T-helper 17 cell (primary cell): ENCODE measurements around the gene JAKMIP1. TPM values are rescaled to one million over a fixed set of nuclear protein-coding genes. Genes with fewer than 3 reads are reported as not detected.

Experiments used
- ATAC-seq: fragments of 150-1000 bp; cut with Tn5 transposase; 2 replicates; pipeline ENCODE4 v1.10.0; 2021; ENCODE audit warnings: mild to moderate bottlenecking, moderate library complexity
- DNase-seq, 3 donors: peaks; one replicate each; pipeline versions ENCODE4 v3.0.0 to v3.0.0-alpha.2; 2020 to 2021
- H3K9me3 ChIP-seq: one replicate; pipeline ENCODE4 v1.7.0; 2013; ENCODE audit warnings: low read length, mild to moderate bottlenecking; ENCODE audit not compliant: control insufficient read depth, poor library complexity, severe bottlenecking
- H3K27ac Mint-ChIP-seq: one replicate; pipeline ENCODE4 v1.8.0; 2022; ENCODE audit warnings: mild to moderate bottlenecking, moderate library complexity, mixed read lengths
- H3K27me3 Mint-ChIP-seq: one replicate; pipeline ENCODE4 v1.8.0; 2022; ENCODE audit warnings: mixed read lengths
- H3K36me3 Mint-ChIP-seq: one replicate; pipeline ENCODE4 v1.8.0; 2022; ENCODE audit warnings: low read depth, mixed read lengths
- H3K4me1 Mint-ChIP-seq: one replicate; pipeline ENCODE4 v1.8.0; 2022; ENCODE audit warnings: mild to moderate bottlenecking, mixed read lengths
- H3K4me3 Mint-ChIP-seq: one replicate; pipeline ENCODE4 v1.8.0; 2022; ENCODE audit warnings: mild to moderate bottlenecking, moderate library complexity, mixed read lengths
- total RNA-seq, 4 donors: library from RNA in 2 of 4; stranded (reverse) in 2 of 4; gene quantifications; one replicate each; pipeline ENCODE4 v1.2.3 and lab custom pipeline; 2022 to 2026

JAKMIP1 gene
- total RNA-seq, 2 donors from 2014 or later = 8.5 to 16.8 TPM

DNA sequence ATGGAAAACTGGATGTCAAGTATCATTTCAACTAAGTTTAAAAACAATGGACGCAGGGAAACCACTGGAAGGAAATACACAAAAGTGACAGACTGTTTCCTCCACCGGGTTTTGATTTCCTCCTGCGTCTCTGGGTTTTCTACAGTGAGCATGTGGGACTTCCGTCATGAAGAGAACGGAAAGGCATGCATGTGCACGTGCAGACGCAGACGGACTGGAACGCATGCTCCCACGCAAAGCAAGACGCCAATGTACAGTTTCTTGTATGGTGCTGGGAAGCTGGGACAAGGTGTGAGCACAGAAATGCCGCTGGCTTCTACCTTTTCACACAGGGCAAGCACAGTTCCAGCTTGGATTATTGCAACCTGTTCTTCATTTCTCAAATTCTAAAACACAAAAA is 151.8 kb downstream of the JAKMIP1 start:
- H3K4me1 Mint-ChIP-seq = peaks cover 2% of the 10 kb centered on the region
- peak overlapping the region; percentile 57 for H3K27ac Mint-ChIP-seq
- no peak for ATAC-seq
- H3K9me3 ChIP-seq = no peaks in the 10 kb centered on the region
- H3K27me3 Mint-ChIP-seq = peaks cover 17% of the 10 kb centered on the region
- peaks cover 2% of the 10 kb centered on the region for H3K36me3 Mint-ChIP-seq
- no peak for DNase-seq
- no peak overlapping the region for H3K4me3 Mint-ChIP-seq

GRCh38 chr4:6047130-6047673 is 153.1 kb downstream of the JAKMIP1 start:
- peaks cover 2% of the 10 kb centered on the region for H3K4me1 Mint-ChIP-seq
- no peak overlapping the region for H3K4me3 Mint-ChIP-seq
- ATAC-seq (no peak), DNase-seq (no peak)
- no peak overlapping the region for H3K27ac Mint-ChIP-seq
- H3K27me3 Mint-ChIP-seq = peaks cover 24% of the 10 kb centered on the region
- peaks cover 2% of the 10 kb centered on the region for H3K36me3 Mint-ChIP-seq
- H3K9me3 ChIP-seq = no peaks in the 10 kb centered on the region

DNA sequence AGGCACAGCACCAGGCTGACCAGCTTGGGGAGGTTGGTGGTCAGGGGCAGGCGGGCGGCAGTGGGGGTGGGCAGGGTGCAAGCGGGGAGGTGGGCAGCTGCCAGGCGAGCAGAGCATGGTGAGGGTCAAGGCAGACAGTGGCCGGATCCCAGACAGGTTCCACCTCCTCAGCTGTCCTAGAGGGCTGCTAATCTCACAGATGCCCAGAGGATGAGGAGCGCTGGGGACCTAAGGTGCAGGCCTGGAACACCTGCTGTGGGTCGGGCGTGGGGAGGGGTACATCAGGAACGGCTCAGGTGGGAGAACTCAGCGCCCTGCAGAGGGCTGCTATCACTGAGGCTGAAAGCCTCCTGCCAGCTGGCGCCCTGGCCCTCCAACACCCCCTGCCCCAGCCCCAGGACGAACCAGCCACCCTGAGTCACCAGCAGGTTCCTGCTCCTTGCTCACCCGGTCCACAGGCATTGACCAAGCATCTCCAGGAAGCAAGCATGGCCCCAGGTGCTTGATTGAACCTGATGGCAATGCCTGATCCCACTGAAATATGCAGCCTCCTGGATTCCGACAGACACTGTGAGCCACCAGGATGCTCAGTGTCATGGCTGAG is 153.7 kb downstream of the JAKMIP1 start:
- ATAC-seq = no peak
- no peak overlapping the region for H3K27ac Mint-ChIP-seq
- no peak overlapping the region for H3K4me3 Mint-ChIP-seq
- peaks cover 29% of the 10 kb centered on the region for H3K27me3 Mint-ChIP-seq
- peaks cover 2% of the 10 kb centered on the region for H3K4me1 Mint-ChIP-seq
- H3K9me3 ChIP-seq = no peaks in the 10 kb centered on the region
- peaks cover 2% of the 10 kb centered on the region for H3K36me3 Mint-ChIP-seq
- no peak for DNase-seq

DNA sequence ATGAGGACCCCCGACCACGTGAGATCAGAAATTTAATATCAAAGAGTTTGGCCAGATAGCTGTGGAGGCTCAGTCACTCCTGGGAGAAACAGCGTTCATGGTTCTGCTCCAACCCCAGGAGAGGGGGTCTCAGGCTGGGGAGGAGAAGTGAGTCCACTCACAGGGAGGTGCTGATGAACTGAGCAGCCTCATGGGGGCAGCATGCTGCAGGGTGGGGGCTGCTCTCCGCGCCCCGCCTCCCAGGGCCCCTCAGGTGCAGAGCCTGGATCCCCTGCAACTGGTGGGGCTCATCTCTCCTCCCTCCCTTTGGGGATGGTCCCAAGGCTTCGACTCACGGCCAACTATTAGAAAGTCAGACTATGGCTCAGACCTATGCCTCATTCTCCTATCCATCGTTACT is 155.5 kb downstream of the JAKMIP1 start:
- peaks cover 36% of the 10 kb centered on the region for H3K27me3 Mint-ChIP-seq
- no peak overlapping the region for H3K27ac Mint-ChIP-seq
- no peaks in the 10 kb centered on the region for H3K9me3 ChIP-seq
- DNase-seq (no peak), ATAC-seq (no peak)
- H3K36me3 Mint-ChIP-seq = peaks cover 2% of the 10 kb centered on the region
- H3K4me1 Mint-ChIP-seq = peaks cover 2% of the 10 kb centered on the region
- H3K4me3 Mint-ChIP-seq = no peak overlapping the region

DNA sequence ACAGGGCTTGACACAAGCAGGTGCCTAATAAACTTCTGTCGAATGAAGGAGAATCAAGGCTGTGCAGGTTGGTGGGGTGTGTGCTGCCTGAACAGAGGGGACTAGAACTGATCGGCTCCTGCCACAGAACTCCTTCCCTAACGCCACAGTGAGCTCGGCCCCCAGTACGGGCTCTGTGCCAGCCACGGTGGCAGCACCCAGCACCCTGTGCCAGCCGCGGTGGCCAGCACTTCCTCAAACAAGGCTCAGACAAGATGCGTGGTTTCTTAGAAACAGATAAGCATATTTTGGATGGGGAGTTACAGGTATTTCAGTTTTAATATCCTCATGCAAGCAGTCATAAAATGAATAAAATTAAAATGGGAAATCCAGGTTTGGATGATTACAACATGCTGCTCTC is 156.1 kb downstream of the JAKMIP1 start:
- Mint-ChIP-seq H3K36me3 (peaks cover 2% of the 10 kb centered on the region), H3K4me1 (peaks cover 2% of the 10 kb centered on the region), H3K27me3 (peaks cover 36% of the 10 kb centered on the region), H3K27ac (no peak overlapping the region), H3K4me3 (no peak overlapping the region)
- H3K9me3 ChIP-seq = no peaks in the 10 kb centered on the region
- ATAC-seq (no peak), DNase-seq (no peak)

- no peak for ATAC-seq
- H3K36me3 Mint-ChIP-seq = peaks cover 2% of the 10 kb centered on the region
Observed at GRCh38 chr4:6043843-6044242, 156.5 kb downstream of the JAKMIP1 start.

DNA sequence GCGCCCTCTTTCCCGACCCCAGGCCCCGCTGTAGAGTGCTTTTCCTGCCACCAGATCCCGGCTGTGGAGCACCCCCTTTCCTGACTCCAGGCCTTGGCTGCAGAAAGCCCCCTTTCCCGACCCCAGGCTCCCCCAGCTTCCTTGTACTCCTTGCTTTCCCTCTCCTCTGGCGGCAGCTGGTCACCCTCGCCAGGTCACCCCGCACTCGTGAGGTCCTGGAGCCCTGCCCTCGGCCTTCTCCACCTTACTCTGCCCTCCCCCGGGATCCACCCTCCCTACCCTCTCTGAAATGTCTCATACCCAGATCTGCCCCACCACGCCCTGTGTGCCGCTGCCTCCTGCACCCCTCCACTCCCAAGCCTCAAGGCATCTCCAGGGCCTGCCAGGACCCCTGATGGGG is 157.2 kb downstream of the JAKMIP1 start:
- no peak for DNase-seq
- Mint-ChIP-seq H3K27ac (no peak overlapping the region), H3K4me3 (no peak overlapping the region), H3K4me1 (peaks cover 2% of the 10 kb centered on the region), H3K36me3 (peaks cover 2% of the 10 kb centered on the region), H3K27me3 (peaks cover 36% of the 10 kb centered on the region)
- ATAC-seq = no peak
- H3K9me3 ChIP-seq = no peaks in the 10 kb centered on the region

More at GRCh38 chr4:6043843-6044242, 156.5 kb downstream of the JAKMIP1 start:
- H3K4me1 Mint-ChIP-seq = peaks cover 2% of the 10 kb centered on the region
- H3K27ac Mint-ChIP-seq = no peak overlapping the region
- H3K9me3 ChIP-seq = no peaks in the 10 kb centered on the region
- DNase-seq = no peak
- H3K4me3 Mint-ChIP-seq = no peak overlapping the region
- peaks cover 36% of the 10 kb centered on the region for H3K27me3 Mint-ChIP-seq

DNA sequence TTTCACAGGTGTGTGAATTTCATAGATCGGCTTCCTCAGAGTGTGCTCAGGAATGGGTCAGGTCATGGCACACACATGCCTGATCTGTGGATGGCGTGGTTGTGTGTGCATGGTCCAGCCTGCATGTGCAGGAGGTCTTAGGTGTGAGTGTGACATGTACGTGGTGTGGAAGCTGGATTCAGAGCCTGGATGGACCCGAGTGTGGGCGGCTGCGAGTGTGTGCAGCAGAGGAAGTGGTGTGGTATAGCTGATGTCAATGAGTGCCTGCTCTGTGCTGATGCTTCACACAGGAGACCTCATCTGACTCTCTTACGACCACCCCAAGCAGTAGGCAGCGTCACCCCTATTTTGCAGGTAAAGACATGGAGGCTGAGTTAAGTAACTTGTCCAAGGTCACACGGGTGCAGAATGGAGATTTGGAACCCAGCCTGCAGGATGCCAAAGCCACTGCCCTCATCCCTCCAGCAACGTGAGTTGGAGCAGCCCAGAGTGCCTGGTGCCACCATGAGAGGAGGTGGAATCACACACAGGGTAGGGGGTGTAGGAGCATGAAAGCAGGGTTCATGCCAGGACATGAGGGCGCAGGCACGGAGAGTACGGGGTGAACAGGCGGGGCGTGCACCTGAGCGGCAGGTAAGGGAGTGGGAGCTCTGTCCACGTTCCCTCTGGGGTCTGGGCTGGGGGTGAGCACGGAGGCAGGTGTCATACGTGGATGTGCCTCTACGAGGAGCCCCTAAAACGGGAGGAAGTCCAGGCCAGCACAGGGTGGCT is 157.9 kb downstream of the JAKMIP1 start:
- no peak overlapping the region for H3K4me3 Mint-ChIP-seq
- no peak for DNase-seq
- peaks cover 2% of the 10 kb centered on the region for H3K36me3 Mint-ChIP-seq
- ATAC-seq = no peak
- no peak overlapping the region for H3K27ac Mint-ChIP-seq
- no peaks in the 10 kb centered on the region for H3K4me1 Mint-ChIP-seq
- no peaks in the 10 kb centered on the region for H3K9me3 ChIP-seq
- peaks cover 36% of the 10 kb centered on the region for H3K27me3 Mint-ChIP-seq

DNA sequence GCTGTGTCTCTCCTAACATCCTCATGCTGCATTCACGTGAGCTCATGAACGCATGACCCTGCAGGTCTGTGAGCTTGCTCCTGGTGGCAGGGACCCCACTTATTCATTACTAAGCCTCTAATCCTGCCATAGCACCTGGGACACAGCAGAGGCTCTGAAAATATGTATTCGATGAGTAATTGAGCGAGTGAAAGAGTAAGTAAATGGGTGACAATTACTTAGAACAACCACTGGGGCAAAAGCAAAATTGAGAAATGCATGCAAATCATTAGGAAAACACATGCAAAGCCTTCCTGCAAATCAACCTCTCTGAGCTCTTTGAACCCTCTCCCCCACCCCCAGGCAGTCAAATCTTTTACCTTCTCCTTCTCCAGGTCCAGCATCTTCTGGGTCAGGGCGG is 158.5 kb downstream of the JAKMIP1 start:
- H3K4me1 Mint-ChIP-seq = no peaks in the 10 kb centered on the region
- DNase-seq (no peak), ATAC-seq (no peak)
- H3K4me3 Mint-ChIP-seq = no peak overlapping the region
- no peaks in the 10 kb centered on the region for H3K9me3 ChIP-seq
- H3K27me3 Mint-ChIP-seq = peaks cover 36% of the 10 kb centered on the region
- peaks cover 2% of the 10 kb centered on the region for H3K36me3 Mint-ChIP-seq
- no peak overlapping the region for H3K27ac Mint-ChIP-seq

- Mint-ChIP-seq H3K4me3 (no peak overlapping the region), H3K36me3 (no peaks in the 10 kb centered on the region), H3K4me1 (no peaks in the 10 kb centered on the region), H3K27ac (no peak overlapping the region), H3K27me3 (peaks cover 21% of the 10 kb centered on the region)
- no peak for DNase-seq
- no peaks in the 10 kb centered on the region for H3K9me3 ChIP-seq
- no peak for ATAC-seq
Observed at GRCh38 chr4:6038711-6039110, 161.6 kb downstream of the JAKMIP1 start.

DNA sequence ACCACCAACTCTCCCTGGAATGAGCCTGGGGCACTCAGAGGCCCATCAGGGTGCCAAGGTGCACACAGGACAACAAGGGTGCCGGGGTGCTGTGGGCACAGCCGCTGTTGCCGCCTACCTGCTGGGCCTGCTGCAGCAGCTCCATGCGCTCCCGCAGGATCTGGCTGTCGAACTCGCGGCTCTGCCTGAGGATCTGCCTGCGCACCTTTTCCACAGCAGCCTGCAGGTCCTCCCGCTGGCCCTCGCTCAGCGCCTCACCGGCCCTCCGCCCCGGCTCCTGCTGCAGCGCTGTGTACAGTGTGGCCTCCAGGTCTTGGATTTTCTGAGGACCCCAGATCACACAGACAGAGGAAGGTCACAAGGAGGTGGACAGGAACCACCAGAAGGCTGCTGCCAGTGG is 164.6 kb downstream of the JAKMIP1 start:
- H3K4me3 Mint-ChIP-seq = no peak overlapping the region
- no peaks in the 10 kb centered on the region for H3K36me3 Mint-ChIP-seq
- H3K27ac Mint-ChIP-seq = no peak overlapping the region
- ATAC-seq (no peak), DNase-seq (no peak)
- H3K27me3 Mint-ChIP-seq = peaks cover 4% of the 10 kb centered on the region
- H3K9me3 ChIP-seq = no peaks in the 10 kb centered on the region
- peaks cover 3% of the 10 kb centered on the region for H3K4me1 Mint-ChIP-seq

DNA sequence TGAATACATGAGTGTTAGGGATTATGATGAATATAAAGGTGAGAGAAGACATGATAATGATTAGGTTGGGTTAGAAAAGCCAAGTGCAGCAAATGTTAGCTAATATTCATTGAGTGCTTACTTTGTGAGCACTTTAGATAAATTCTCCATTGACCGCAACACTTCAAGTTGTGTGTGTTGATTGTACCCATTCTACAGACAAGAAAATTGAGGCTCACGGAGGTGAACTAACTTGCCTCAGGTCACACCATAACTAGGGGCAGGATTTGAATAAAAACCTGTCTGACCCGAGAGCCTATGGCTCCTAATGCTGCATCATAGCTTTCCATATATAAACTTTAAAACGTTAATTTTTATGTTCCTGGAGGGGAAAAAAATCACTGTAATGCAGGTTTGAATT is 167.0 kb downstream of the JAKMIP1 start:
- H3K36me3 Mint-ChIP-seq = no peaks in the 10 kb centered on the region

DNA sequence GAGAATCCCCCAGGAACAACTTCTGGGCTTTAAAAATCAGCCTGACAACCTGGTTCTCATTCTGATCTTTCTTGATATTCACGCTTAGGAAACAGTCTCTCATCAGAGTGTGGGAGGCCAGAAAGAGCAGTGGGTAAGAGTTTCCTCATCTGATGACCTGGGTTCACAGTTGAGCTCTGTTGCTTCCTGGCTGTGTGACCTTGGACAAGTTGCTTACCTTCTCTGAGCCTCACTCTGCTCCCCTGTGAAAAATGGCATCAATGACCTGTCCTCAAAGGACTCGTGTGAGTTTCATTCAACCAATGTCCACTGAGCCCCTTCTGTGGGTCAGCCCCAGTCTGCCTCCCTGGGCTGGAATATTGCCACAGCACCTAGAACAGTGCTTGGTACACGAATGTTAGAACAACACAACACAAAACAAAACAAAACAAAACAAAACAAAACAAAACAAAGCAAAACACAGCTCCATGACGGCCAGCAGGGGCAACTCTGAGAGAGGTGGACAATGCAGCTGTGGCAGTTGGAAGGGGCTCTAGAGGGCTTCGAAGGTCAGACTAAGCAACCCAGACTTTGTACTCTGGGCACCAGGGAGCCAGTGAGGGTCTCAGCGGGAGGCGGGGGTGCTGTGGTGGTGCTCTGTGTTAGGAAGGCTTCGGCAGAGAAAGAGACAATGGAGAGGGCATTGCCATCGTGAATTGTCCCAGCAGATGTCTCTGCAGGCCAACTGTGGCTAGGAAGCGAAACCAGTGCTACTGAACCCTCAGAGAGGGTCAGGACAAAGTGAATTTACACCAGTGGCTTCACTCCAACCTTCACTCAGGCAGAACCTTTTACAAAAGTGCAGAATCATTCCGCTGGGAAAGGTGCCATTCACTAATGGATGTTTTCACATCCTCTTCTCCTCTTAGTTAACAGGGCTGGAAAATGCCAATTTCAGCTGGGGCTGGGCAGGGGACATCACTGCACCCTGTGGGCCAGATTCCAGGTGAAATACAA is 167.8 kb downstream of the JAKMIP1 start:
- ATAC-seq (no peak), DNase-seq (no peak)
- Mint-ChIP-seq H3K27ac (no peak overlapping the region), H3K36me3 (no peaks in the 10 kb centered on the region), H3K4me1 (peaks cover 3% of the 10 kb centered on the region), H3K27me3 (peaks cover 9% of the 10 kb centered on the region), H3K4me3 (no peak overlapping the region)
- no peaks in the 10 kb centered on the region for H3K9me3 ChIP-seq

More for the DNA sequence above, 167.0 kb downstream of the JAKMIP1 start:
- Mint-ChIP-seq H3K27ac (no peak overlapping the region), H3K4me3 (no peak overlapping the region), H3K4me1 (peaks cover 3% of the 10 kb centered on the region), H3K27me3 (peaks cover 9% of the 10 kb centered on the region)
- H3K9me3 ChIP-seq = no peaks in the 10 kb centered on the region
- DNase-seq (no peak), ATAC-seq (no peak)
